Measurements from ENCODE around the gene RANBP3L.

GRCh38 chr5:36261186-36261585, 40.5 kb downstream of the RANBP3L start:
- TF ChIP-seq, protein P1, sequence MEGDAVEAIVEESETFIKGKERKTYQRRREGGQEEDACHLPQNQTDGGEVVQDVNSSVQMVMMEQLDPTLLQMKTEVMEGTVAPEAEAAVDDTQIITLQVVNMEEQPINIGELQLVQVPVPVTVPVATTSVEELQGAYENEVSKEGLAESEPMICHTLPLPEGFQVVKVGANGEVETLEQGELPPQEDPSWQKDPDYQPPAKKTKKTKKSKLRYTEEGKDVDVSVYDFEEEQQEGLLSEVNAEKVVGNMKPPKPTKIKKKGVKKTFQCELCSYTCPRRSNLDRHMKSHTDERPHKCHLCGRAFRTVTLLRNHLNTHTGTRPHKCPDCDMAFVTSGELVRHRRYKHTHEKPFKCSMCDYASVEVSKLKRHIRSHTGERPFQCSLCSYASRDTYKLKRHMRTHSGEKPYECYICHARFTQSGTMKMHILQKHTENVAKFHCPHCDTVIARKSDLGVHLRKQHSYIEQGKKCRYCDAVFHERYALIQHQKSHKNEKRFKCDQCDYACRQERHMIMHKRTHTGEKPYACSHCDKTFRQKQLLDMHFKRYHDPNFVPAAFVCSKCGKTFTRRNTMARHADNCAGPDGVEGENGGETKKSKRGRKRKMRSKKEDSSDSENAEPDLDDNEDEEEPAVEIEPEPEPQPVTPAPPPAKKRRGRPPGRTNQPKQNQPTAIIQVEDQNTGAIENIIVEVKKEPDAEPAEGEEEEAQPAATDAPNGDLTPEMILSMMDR (IDR thresholded peaks at IDR 0.05; ENCODE audit: poor library complexity, severe bottlenecking), result no peak
- TF ChIP-seq POLR2AphosphoS5 (IDR thresholded peaks at IDR 0.05) (no peak), SMC3 (conservative IDR thresholded peaks at IDR 0.05; ENCODE audit: poor library complexity) (no peak), RAD21 (conservative IDR thresholded peaks at IDR 0.05) (no peak)
